MM.1S (cell line): Measurements from ENCODE around the gene CLRN2.
A peak's percentile ranks its signal among the peaks of the same experiment; 100 is the strongest.

ENCODE experiments used
- DNase-seq: peaks from one replicate; pipeline ENCODE4 v3.0.0-alpha.2; 2015
- H2AFZ ChIP-seq: fragments of 300-600 bp; sonication (generic); 2 replicates; pipeline ENCODE4 v1.6.0; 2016; ENCODE audit warnings: antibody characterized with exemption, low read length
- H3F3A ChIP-seq: fragments of 300-600 bp; sonication (generic); 2 replicates; pipeline ENCODE4 v1.6.1; 2016; ENCODE audit warnings: mild to moderate bottlenecking, antibody characterized with exemption, low read length, moderate library complexity, mixed read lengths; ENCODE audit not compliant: insufficient read depth
- H3K27ac ChIP-seq: fragments of 300-600 bp; sonication (generic); 2 replicates; pipeline ENCODE4 v1.5.1; 2016; ENCODE audit warnings: mild to moderate bottlenecking, low read length
- H3K27me3 ChIP-seq: fragments of 300-600 bp; sonication (generic); replicated peaks from 2 replicates; pipeline ENCODE4 v1.6.0; 2016; ENCODE audit warnings: low read length; ENCODE audit not compliant: insufficient read depth
- H3K36me3 ChIP-seq: fragments of 300-600 bp; sonication (generic); replicated peaks from 2 replicates; pipeline ENCODE4 v1.6.1; 2016; ENCODE audit warnings: mild to moderate bottlenecking, low read length, mixed read lengths; ENCODE audit not compliant: insufficient read depth
- H3K4me1 ChIP-seq: fragments of 300-600 bp; sonication (generic); 2 replicates; pipeline ENCODE4 v1.6.1; 2016; ENCODE audit warnings: low read length, mixed read lengths
- H3K4me2 ChIP-seq: fragments of 300-600 bp; sonication (generic); 2 replicates; pipeline ENCODE4 v1.6.0; 2016; ENCODE audit warnings: low read depth, low read length
- H3K4me3 ChIP-seq: fragments of 300-600 bp; sonication (generic); 2 replicates; pipeline ENCODE4 v1.5.1; 2016; ENCODE audit warnings: low read length, mixed read lengths
- H3K79me2 ChIP-seq: fragments of 300-600 bp; sonication (generic); 2 replicates; pipeline ENCODE4 v1.6.1; 2016; ENCODE audit warnings: mixed run types, low read length, mixed read lengths
- H3K9ac ChIP-seq: fragments of 300-600 bp; sonication (generic); 2 replicates; pipeline ENCODE4 v1.6.1; 2016; ENCODE audit warnings: low read length, mixed read lengths
- H3K9me2 ChIP-seq: fragments of 300-600 bp; sonication (generic); replicated peaks from 2 replicates; pipeline ENCODE4 v1.6.1; 2016; ENCODE audit warnings: mild to moderate bottlenecking, low read length, mixed read lengths; ENCODE audit not compliant: insufficient read depth
- H3K9me3 ChIP-seq: fragments of 300-600 bp; sonication (generic); replicated peaks from 2 replicates; pipeline ENCODE4 v1.6.1; 2016; ENCODE audit warnings: mild to moderate bottlenecking, low read length, mixed read lengths; ENCODE audit not compliant: insufficient read depth
- H4K20me1 ChIP-seq: fragments of 300-600 bp; sonication (generic); 2 replicates; pipeline ENCODE4 v1.6.1; 2016; ENCODE audit warnings: mild to moderate bottlenecking, low read length, moderate library complexity, mixed read lengths; ENCODE audit not compliant: insufficient read depth
- CTCF ChIP-seq: fragments of 300-600 bp; sonication (generic); IDR thresholded peaks from 2 replicates; pipeline ENCODE4 v1.5.1; 2016; ENCODE audit warnings: antibody characterized with exemption, low read length, mixed read lengths
- EZH2 ChIP-seq: fragments of 300-600 bp; sonication (generic); optimal IDR thresholded peaks from 2 replicates; pipeline ENCODE3; 2017; ENCODE audit warnings: low read depth, mild to moderate bottlenecking, antibody characterized with exemption, low read length, mixed read lengths
- EZH2phosphoT487 ChIP-seq: fragments of 300-600 bp; sonication (generic); IDR thresholded peaks from 2 replicates; pipeline ENCODE4 v1.6.1; 2018; ENCODE audit warnings: antibody characterized with exemption, low read length

CLRN2 gene

GRCh38 chr4:17512973-17513665, 1.8 kb upstream of the CLRN2 start:
- H3K9me2 ChIP-seq = no peaks in the 10 kb centered on the region
- TF ChIP-seq EZH2phosphoT487 = no peak
- no peak for TF ChIP-seq CTCF
- no peak for TF ChIP-seq EZH2
- peaks cover 14% of the 10 kb centered on the region; the same call in 1 of the 2 replicates for H3F3A ChIP-seq
- no peaks in the 10 kb centered on the region for H3K27me3 ChIP-seq
- no peak overlapping the region; the same call in 1 of the 2 replicates for H3K4me2 ChIP-seq
- H3K36me3 ChIP-seq = no peaks in the 10 kb centered on the region
- no peaks in the 10 kb centered on the region for H4K20me1 ChIP-seq
- no peak overlapping the region for H3K4me3 ChIP-seq
- H3K79me2 ChIP-seq = peaks cover 26% of the 10 kb centered on the region
- H3K27ac ChIP-seq = no peak overlapping the region
- no peak overlapping the region for H3K9ac ChIP-seq
- peaks cover 6% of the 10 kb centered on the region for H3K4me1 ChIP-seq
- H3K9me3 ChIP-seq = no peaks in the 10 kb centered on the region
- no peak for DNase-seq
- H2AFZ ChIP-seq = peak overlapping the region; percentile 84

- no peak overlapping the region for H3K9ac ChIP-seq
- no peak overlapping the region for H2AFZ ChIP-seq
- H4K20me1 ChIP-seq = no peaks in the 10 kb centered on the region
- no peaks in the 10 kb centered on the region for H3K27me3 ChIP-seq
- no peaks in the 10 kb centered on the region for H3K9me2 ChIP-seq
- no peak for DNase-seq
- peaks cover 14% of the 10 kb centered on the region; the same call in 1 of the 2 replicates for H3F3A ChIP-seq
- no peaks in the 10 kb centered on the region for H3K9me3 ChIP-seq
- H3K27ac ChIP-seq = no peak overlapping the region
- no peaks in the 10 kb centered on the region for H3K36me3 ChIP-seq
- peaks cover 10% of the 10 kb centered on the region; the same call in 1 of the 2 replicates for H3K79me2 ChIP-seq
- peaks cover 6% of the 10 kb centered on the region for H3K4me1 ChIP-seq
- no peak overlapping the region for H3K4me3 ChIP-seq
- TF ChIP-seq EZH2 = no peak
- no peak for TF ChIP-seq CTCF
- TF ChIP-seq EZH2phosphoT487 = no peak
- H3K4me2 ChIP-seq = no peak overlapping the region
Observed at GRCh38 chr4:17515445-17516407, 761 bp downstream of the CLRN2 start.

- Histone ChIP-seq H3K4me1 (peaks cover 6% of the 10 kb centered on the region), H2AFZ (no peak overlapping the region), H3K4me2 (no peak overlapping the region), H3K27me3 (no peaks in the 10 kb centered on the region), H3K9me2 (no peaks in the 10 kb centered on the region), H4K20me1 (no peaks in the 10 kb centered on the region), H3K9me3 (no peaks in the 10 kb centered on the region), H3K9ac (no peak overlapping the region), H3K27ac (no peak overlapping the region), H3F3A (0 out of 2 replicates have a peak, but pooled peaks cover 7% of the 10 kb centered on the region), H3K36me3 (no peaks in the 10 kb centered on the region), H3K79me2 (no peaks in the 10 kb centered on the region), H3K4me3 (no peak overlapping the region)
- TF ChIP-seq CTCF = no peak
- TF ChIP-seq EZH2phosphoT487 = no peak
- TF ChIP-seq EZH2 = no peak
- no peak for DNase-seq
Observed at GRCh38 chr4:17516980-17517379, 2.0 kb downstream of the CLRN2 start.
